GF-D8 (cell line): ENCODE results near the gene PAM16.

Experiments
- DNase-seq: peaks from one replicate; lab custom pipeline; 2025; lab: John Stamatoyannopoulos, UW

The PAM16 gene

DNA sequence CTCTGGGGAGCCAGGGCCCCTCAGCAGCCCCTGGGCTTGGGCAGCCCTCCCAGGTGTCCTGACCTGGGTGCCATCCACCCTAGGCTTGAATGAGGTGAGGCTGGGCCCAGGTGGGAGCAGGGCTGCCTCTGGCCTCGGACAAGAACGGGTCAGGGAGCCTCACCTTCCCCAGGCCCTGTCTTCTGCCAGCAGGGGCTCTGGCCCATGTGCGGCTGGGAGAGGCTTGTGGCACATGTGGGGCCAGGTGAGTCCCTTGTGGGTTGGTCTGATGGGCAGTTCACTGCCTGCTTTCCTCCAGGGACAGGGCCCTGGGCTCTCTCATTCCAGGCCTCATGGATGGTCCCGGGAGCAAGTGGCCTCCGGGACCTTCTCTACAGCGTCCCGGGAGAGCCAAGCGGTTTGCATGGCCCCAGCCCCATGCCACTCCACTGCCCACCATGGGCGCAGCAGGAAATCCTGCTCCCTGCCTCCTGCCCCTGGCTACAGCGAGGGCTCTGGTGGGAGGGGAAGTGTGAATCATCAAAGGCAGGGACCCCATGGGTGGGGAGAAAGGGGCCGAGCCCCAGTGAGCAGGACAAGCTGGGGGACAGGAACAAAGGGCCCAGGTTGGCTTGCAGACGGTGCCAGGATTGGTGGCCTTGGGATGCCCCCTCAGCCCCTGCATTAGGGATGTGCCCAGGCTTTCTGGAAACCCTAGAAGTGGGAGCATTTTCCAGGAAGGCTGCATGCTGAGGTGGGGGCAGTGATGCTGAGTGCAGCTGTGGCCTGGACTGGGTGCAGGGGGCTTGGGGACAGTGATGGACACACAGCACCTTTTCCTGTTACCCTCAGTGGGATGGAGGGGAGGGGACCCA is 32.7 kb upstream of the PAM16 start:
- no peak for DNase-seq

DNA sequence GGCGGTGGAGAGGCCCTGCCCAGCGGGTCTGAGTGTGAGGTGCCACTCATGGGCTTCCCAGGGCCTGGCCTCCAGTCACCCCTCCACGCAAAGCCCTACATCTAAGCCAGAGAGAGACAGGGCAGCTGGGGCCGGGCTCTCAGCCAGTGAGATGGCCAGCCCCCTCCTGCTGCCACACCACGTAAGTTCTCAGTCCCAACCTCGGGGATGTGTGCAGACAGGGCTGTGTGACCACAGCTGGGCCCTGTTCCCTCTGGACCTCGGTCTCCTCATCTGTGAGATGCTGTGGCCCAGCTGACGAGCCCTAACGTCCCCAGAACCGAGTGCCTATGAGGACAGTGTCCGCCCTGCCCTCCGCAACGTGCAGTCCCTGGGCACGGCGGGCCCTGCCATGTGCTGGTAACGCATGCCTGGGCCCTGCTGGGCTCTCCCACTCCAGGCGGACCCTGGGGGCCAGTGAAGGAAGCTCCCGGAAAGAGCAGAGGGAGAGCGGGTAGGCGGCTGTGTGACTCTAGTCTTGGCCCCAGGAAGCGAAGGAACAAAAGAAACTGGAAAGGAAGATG is 31.8 kb upstream of the PAM16 start:
- DNase-seq, result no peak

DNA sequence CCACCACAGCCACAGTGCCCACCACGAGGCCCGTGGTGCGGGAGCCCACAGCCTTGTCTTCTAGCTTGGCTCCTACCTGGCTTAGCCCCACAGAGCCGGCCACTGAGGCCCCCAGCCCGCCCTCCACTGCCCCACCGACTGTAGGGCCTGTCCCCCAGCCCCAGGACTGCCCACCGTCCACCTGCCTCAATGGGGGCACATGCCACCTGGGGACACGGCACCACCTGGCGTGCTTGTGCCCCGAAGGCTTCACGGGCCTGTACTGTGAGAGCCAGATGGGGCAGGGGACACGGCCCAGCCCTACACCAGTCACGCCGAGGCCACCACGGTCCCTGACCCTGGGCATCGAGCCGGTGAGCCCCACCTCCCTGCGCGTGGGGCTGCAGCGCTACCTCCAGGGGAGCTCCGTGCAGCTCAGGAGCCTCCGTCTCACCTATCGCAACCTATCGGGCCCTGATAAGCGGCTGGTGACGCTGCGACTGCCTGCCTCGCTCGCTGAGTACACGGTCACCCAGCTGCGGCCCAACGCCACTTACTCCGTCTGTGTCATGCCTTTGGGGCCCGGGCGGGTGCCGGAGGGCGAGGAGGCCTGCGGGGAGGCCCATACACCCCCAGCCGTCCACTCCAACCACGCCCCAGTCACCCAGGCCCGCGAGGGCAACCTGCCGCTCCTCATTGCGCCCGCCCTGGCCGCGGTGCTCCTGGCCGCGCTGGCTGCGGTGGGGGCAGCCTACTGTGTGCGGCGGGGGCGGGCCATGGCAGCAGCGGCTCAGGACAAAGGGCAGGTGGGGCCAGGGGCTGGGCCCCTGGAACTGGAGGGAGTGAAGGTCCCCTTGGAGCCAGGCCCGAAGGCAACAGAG is 31.0 kb upstream of the PAM16 start:
- DNase-seq, result no peak

DNA sequence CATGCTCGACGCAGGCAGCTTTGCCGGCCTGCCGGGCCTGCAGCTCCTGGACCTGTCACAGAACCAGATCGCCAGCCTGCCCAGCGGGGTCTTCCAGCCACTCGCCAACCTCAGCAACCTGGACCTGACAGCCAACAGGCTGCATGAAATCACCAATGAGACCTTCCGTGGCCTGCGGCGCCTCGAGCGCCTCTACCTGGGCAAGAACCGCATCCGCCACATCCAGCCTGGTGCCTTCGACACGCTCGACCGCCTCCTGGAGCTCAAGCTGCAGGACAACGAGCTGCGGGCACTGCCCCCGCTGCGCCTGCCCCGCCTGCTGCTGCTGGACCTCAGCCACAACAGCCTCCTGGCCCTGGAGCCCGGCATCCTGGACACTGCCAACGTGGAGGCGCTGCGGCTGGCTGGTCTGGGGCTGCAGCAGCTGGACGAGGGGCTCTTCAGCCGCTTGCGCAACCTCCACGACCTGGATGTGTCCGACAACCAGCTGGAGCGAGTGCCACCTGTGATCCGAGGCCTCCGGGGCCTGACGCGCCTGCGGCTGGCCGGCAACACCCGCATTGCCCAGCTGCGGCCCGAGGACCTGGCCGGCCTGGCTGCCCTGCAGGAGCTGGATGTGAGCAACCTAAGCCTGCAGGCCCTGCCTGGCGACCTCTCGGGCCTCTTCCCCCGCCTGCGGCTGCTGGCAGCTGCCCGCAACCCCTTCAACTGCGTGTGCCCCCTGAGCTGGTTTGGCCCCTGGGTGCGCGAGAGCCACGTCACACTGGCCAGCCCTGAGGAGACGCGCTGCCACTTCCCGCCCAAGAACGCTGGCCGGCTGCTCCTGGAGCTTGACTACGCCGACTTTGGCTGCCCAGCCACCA is 30.2 kb upstream of the PAM16 start:
- DNase-seq, result no peak

DNA sequence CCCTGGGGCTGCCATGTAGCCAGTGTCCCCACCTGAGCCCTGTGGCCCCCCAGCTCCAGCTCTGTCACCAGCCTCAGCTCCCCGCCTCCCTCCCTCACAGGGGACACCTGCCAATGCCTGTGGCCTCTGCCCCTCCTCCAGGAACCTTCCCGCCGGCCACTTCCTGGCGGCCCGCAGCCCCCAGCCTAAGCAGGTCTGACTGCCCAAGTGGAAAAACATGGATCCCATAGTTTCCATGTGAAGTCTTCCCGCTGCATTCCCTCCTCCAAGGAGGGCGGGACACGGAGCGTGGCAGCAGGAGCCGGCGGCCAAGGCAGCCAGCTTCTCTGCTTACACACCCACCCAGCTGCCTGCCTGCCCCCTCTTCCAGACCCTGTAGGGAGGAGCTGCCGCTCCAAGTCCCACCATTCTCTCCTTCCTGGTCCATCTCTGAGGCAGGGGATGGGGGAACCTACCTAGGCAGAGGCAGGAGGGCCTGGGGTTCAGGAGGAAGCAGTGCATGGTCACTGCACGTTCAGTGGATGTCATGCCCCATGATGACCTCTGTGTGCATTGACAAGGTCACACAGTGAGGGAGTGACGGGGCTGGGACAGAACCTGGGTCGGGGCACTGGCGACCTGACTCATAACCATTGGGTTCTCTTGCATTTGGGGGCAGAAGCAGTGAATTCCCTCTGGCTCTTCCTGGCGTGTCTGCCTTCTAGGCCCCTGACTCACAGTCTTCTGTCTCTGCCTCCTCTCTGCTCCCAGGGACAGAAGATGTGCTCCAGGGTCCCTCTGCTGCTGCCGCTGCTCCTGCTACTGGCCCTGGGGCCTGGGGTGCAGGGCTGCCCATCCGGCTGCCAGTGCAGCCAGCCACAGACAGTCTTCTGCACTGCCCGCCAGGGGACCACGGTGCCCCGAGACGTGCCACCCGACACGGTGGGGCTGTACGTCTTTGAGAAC is 29.3 kb upstream of the PAM16 start:
- no peak for DNase-seq

DNA sequence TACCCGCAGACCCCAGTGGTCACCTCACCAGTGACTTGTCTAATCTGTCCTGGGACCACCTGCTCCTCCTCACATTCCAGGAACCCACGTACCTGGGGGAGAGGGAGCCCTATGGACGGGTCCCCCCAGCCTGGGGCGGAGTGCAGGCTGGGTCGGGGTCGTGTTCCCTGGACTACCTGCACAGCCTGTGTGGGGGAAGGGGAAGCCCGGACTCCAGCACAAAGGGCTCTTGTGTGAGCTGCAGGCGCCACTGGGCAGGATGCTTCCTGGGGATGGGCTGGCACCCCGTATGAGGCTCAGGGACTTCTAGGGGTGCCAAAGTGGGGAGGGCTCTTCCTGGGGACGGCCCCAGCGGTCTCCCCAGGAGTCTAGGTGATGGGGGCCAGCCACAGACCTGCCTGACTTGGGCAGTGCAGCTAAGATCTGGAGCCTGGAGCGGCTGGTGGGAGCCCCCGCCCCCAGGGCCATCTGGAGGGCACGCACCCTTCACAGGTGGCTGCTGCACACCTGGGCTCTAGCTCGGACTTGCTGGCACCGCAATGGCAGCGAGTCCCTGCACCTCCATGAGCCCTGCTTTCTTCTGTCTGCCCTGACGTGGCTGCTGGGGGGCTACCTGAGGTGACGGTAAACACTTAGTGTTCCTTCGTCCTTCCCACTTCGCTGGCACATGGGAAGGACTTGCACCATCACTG is 28.0 kb upstream of the PAM16 start:
- DNase-seq, result no peak

DNA sequence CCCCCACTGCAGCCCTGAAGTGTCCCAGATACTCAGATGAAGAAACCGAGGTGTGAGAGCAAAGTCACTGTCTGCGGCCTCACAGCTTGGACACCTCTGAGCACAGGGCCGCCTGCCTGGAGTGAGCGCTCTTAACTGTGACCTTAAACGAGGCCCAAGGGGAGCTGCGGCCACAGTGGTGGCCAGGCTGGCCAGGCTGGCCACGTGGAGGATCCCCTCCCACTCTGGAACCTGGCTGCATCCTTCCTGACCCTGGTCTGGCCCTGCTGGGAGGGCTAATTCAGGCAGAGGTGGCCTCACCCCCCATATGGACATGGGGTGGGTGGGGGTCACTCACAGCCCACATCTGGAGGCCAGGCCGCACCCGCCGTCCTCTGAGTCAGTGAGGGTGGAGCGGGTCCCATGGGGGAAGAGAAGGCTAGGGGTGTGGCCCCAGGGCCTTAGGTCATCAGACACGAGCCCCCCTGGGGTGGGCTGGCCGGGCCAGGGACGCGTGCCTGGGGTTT is 27.1 kb upstream of the PAM16 start:
- no peak for DNase-seq

DNA sequence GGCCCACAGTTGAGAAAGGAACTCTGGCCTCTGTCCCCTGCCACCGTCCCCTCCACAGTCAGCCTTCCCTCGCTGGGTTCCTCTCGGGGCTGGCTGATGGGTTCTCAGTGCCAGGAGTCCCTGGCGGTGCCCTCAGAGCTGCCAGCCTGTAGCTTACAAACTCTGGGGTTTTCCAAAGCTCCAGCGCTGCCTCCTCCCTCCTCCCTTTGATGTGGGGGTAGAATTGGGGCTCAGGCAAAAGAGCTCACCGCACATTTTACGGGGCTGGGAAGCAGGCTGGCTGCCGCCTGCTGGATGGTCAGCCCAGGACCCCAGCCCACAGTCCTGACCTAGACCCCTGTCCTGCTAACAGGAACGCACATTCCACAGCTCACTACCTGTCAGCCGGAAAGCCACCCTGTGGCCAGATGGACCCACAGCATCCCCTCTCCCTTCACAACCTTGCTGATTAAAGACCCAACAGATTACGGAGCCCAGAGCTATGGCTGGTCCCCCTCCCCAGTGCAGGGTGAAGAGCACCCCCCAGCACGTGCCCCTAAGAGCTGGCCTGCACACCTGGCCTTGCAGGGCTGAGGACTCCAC is 26.5 kb upstream of the PAM16 start:
- no peak for DNase-seq

DNA sequence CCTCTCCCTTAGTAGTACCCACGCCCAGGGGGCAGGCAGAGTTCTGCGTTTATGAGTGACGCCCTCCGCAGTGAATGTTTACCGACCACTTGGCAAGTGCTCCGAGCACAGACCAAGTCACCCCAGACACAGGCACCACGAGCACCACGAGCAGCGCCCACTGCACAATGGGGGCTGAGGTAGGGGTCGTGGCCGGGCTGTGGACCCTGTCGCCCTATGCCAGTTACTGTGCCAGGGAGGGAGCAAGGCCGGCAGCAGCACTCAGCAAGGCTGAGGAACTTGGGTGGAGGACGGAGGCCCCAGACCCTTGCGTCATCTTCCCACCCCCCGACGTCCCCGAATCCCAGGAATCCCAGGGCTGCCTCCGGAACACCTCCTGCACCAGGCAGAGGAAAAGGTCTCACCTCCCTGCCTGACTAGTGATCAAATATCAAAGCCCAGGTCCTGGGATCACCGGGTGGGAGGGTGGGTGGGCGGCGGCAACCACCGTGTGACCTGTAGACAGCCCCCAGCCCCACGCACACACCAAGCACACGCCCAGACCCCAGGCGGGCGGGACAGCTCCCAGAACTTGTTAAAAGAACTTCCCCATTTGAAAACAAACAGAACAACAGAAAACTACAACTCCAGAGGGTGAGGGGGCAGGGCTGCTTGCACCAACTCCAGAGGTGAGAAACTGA is 25.9 kb upstream of the PAM16 start:
- DNase-seq, result no peak

DNA sequence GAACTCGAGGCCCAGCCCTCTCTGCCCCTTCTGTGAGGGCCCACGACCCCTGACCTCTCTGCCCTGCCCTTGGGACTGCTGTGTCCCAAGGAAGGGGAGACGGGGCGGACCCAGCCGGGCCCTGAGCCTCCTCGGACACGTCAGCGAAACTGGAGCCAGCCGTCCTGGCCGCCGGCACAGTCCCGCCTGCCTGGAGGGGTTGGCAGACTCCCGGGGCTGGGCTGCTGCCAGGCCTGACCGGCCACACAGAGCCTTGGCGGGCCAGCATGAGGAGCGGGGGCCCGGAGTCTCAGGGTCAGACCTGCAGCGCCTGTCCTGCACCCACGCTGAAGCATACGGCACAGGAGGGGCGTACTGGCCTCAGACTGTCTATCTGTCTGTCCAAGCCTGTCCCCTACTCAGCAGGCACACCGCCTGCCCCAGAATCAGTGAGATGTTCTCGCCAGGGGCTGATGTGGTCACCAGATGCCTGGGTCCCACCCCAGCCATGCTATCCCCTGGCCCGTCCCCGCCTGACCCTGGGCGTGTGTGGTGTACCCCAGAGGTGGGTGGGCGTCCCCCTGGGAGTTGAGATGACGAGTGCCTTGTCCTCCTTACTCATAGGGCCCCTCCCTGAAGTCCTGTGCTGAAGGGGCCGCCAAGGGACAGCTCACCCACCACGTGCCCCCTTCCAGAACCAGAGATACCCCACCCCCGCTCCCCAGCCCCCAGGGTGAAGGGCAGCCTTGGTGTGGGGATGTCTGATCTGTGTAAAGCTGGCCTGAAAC is 25.2 kb upstream of the PAM16 start:
- DNase-seq, result no peak

DNA sequence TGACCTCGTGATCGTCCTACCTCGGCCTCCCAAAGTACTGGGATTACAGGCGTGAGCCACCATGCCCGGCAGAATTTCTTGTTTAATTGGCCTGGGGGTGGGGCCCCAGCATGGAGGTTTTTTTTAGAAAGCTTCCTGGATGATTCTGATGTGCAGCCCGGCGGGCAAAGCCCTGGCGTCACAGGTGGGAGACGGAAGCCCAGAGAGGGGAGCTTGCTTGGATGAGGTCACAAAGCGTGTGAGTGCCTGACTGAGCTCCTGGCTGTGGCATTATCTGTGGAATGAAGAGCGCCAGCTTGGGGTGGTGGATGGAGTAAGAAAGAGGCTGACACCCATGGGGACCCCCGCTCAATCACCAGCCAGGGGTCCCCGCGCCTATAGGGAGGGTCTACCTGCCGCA is 24.6 kb upstream of the PAM16 start:
- DNase-seq, result no peak

DNA sequence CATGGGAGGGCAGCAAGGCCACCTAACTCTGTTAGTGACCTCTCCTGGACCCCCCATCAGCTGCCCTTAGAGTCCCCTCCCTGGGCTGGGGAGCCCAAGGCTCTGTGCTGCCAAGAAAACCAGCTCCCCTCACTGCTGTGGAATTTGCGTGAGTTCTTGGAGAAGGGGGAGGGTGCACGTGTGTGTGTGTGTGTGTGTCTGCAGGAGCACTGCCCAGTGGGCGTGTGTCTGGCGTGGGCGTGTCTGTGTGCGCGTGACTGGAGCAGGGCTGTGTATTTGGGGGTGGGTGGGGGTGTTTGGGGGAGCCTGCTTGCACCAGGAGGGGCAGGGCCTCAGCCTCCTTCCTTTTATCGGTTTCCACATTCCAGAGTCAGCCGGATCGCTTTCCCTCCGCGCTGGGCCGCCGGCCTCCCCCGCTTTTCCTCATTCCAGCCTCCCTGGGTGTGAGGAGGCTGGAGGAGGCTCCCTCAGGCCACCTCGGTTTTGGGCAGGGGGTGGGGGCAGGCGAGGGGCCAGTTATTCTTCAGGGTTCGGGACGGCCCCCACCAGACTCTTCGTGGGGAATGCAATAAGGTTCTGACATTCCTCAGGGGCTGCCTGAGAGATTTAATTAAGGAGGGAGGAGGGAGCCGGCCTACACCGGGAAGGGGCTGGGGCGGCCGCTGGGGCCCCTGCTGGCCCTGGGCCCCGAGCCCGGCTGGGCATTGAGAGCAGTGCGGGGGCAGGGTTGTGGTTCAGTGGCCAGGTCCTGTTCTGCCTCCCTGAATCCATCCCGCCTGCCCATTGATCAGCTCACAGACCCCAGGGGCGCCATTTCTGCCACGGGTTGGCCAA is 23.0 kb upstream of the PAM16 start:
- DNase-seq, result no peak

DNA sequence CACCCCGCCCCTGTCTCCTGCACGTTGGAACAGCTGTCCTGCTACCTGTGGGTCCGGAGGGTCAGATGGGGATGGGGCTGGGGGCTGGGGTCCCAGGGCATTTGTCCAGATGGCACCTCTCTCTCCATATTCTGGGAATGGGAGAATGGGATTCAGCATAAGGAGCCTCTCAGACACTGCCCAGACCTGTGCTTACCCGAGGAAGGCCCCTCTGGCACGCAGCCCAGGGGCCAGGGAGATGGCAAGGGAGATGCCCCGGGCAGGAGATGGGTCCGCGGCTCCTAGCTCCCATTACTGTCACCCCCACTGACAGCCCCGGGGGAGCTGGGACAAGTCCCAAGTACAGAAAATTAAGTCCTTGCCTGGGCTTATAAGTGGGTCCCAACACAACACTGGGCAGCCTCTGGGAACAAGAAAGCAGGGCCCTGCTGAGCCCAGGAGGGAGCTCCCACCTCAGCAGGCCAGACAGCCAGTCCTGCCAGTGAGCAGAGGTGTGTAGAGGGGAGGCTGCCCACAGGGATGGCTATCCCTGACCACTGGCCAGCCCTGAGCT is 22.3 kb upstream of the PAM16 start:
- DNase-seq, result no peak

DNA sequence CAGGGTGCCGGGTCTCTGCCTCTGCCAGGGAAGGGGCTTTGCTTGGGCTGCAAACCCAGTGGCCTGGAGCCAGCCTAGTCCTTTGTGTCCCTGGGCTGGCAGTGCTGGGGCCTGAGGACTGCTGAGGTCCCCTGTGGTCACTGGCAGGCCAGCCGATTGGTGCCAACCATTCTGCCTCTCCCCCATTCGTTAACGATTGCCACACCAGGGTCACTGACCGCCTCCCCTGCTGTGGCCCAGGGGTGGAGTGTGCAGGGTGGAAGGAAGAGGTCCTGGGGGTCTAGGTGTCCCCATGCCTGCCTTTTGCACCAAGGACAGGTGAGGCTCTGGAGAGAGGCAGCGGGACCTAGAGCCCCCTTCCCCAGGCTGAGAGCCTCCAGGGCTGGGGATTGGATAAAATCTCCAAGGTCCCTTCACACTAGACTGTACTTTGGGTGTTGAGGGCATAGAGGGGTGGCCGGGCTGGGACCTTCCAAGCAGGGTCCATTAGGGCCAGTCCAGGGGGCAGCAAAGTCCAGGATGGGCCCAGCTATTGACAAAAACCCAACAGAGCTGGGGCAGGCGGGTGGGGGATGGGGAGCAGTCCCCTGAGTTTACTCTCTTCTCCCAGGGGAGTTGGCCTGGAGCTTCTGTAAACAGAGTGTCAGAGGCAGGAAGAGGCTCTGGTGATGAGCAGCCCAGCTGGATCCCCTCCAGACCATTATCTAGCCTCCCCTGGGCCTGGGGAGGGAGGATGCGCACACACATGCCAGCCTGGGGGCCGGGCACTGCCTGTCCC is 21.6 kb upstream of the PAM16 start:
- DNase-seq, result no peak

DNA sequence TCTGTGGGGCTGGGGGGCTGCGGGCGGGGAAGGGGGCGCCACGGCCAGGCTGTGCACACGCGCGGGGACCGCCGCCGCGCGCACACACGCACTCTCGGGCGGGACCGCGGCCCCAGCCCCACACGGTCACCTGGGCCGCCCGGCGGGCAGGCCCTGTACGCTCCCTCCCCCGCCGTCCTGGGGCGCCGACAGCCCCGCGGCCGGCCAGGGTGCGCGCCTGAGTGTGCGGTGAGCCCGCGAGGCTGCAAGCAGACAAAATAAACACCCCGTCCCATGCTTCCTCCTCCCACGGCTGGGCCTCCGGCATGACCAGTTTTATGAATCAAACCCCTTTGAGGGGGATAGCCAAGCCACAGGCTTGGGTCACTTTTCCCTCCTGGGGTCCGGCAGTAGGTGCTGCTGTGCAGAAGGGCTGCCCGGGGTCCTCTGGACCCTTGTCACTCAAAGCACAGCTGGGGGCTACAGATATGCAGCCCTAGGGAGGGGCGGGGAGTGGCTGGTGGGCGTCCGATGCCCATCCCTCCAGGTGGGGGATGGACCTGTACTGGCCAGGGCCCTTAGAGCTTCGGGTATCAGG is 21.0 kb upstream of the PAM16 start:
- DNase-seq, result no peak
